ENCODE results near the gene TCF7. TPM values are rescaled to one million over a fixed set of nuclear protein-coding genes. Genes with fewer than 3 reads are reported as not detected.

TCF7 gene
- total and polyA plus RNA-seq, 7 donors: 0.24 to 2.6 (median 1.0) TPM

DNA sequence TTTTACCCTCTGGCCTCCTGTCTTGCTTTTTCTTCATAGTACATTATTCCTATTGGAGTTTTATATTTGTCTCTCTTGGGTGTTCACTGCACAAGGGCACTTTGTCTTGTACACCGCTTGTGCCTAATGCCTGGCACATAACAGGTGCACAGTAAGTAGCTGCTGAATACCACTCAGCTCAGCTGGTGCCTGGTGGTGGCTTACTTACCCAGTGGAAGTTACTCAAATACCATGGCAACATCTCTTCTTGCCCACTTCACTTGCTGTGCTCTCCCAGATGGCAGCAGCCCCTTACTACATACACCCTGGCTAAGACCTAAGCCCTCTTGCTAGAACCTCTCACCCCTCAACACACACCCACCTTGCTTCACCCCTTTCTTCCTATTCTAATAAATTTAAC, 73.6 kb downstream of the TCF7 start:
- no peak for DNase-seq
- no peaks in the 10 kb centered on the region for H3K9me3 ChIP-seq
- no peaks in the 10 kb centered on the region for H3K4me1 ChIP-seq
- H3K27ac ChIP-seq: no peak overlapping the region
- H3K4me3 ChIP-seq: no peak overlapping the region
- intact Hi-C loops (cut with DNase I): loop anchor here in 1 of 2 donors (10.0 kb wide), 1 partner anchor 397 kb away; no protein-coding TSS in a partner anchor
- no peak for ATAC-seq
- TF ChIP-seq, protein P1, sequence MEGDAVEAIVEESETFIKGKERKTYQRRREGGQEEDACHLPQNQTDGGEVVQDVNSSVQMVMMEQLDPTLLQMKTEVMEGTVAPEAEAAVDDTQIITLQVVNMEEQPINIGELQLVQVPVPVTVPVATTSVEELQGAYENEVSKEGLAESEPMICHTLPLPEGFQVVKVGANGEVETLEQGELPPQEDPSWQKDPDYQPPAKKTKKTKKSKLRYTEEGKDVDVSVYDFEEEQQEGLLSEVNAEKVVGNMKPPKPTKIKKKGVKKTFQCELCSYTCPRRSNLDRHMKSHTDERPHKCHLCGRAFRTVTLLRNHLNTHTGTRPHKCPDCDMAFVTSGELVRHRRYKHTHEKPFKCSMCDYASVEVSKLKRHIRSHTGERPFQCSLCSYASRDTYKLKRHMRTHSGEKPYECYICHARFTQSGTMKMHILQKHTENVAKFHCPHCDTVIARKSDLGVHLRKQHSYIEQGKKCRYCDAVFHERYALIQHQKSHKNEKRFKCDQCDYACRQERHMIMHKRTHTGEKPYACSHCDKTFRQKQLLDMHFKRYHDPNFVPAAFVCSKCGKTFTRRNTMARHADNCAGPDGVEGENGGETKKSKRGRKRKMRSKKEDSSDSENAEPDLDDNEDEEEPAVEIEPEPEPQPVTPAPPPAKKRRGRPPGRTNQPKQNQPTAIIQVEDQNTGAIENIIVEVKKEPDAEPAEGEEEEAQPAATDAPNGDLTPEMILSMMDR (IDR thresholded peaks at IDR 0.05): no peak
- 32 to 44% (median 32%) methylated on average over 1 of the region's 1 CpG for WGBS, 3 donors
- no peaks in the 10 kb centered on the region for H3K27me3 ChIP-seq (ENCODE audit: insufficient read depth in 3 of 3, low read length in 2 of 3)
- no peaks in the 10 kb centered on the region for H3K36me3 ChIP-seq (ENCODE audit: insufficient read depth in 1 of 2, low read depth in 1 of 2)

DNA sequence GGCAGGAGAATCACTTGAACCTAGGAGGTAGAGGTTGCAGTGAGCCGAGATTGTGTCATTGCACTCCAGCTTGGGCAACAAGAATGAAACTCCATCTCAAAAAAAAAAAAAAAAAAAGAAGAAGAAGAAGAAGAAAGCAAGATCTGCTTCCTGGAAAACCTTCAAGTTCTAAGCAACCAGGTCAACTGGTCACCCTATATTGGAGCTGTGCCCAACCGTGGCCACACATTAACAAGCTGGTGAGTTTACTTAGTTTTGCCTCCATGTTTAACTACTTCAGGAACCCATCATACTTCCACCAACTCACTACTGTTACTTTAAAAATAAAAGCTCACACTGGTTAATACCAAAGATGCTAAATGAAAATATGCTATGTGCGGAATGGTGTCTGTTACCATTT, 74.5 kb downstream of the TCF7 start:
- no peaks in the 10 kb centered on the region for H3K9me3 ChIP-seq
- H3K27ac ChIP-seq: no peak overlapping the region
- no peak for ATAC-seq
- H3K27me3 ChIP-seq (ENCODE audit: insufficient read depth in 3 of 3, low read length in 2 of 3): no peaks in the 10 kb centered on the region
- H3K36me3 ChIP-seq (ENCODE audit: insufficient read depth in 1 of 2, low read depth in 1 of 2): no peaks in the 10 kb centered on the region
- intact Hi-C loops (cut with DNase I): loop anchor here in 1 of 2 donors (10.0 kb wide), 1 partner anchor 396 kb away; no protein-coding TSS in a partner anchor
- H3K4me3 ChIP-seq: no peak overlapping the region
- DNase-seq: no peak
- TF ChIP-seq, protein P1 (IDR thresholded peaks at IDR 0.05): no peak
- WGBS, 3 donors: 81 to 87% (median 86%) methylated on average over 3 of the region's 3 CpGs
- no peaks in the 10 kb centered on the region for H3K4me1 ChIP-seq

DNA sequence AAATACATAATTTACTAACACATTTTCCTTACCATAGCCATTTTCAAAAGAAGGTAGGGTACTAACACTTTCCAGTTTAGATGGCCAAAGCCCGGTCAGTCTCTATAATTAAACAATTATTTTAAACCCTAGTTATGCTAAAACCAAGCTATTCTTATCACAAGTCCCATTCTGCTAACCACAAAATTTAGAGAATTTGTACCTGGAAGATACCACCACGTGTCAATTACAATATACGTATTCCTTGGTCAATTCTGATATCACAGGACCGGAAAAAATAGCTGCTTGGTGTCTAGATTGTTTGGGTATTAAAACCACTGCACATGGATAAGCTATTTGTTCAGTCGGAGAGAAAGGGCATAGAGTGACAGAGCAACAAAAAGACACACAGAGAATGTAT, 81.2 kb downstream of the TCF7 start:
- TF ChIP-seq, protein P1 (IDR thresholded peaks at IDR 0.05): no peak
- Histone ChIP-seq H3K4me3 (no peak overlapping the region), H3K4me1 (no peaks in the 10 kb centered on the region), H3K9me3 (no peaks in the 10 kb centered on the region), H3K27ac (peak overlapping the region; percentile 42), H3K36me3 (ENCODE audit: insufficient read depth in 1 of 2, low read depth in 1 of 2) (peaks cover 18 to 51% of the 10 kb centered on the region in 2 donors), H3K27me3 (ENCODE audit: insufficient read depth in 3 of 3, low read length in 2 of 3) (no peaks in the 10 kb centered on the region)
- ATAC-seq (peak in 2 of 4 donors; percentile 38 to 65), DNase-seq (no peak)
- intact Hi-C loops (cut with DNase I): no loop called here
- WGBS, 3 donors: 43 to 66% (median 55%) methylated on average over 5 of the region's 5 CpGs

Other genes with a start within 250 kb of the TCF7 start
- gene C5orf15, start 146.1 kb upstream of the TCF7 start, total RNA-seq: 10 to 100 TPM; 12.7 to 16.0 (median 13.4) TPM
- 10 to 100 TPM; 13.2 to 29.8 (median 22.9) TPM for gene C5orf15, start 146.1 kb upstream of the TCF7 start, polyA plus RNA-seq
- 100 to 1,000 TPM; 389 to 592 (median 473) TPM for gene VDAC1, start 109.7 kb upstream of the TCF7 start, total RNA-seq
- 100 to 1,000 TPM; 525 to 576 (median 529) TPM for gene VDAC1, start 109.7 kb upstream of the TCF7 start, polyA plus RNA-seq
- 100 to 1,000 TPM; 341 to 485 (median 393) TPM for gene SKP1, start 62.3 kb downstream of the TCF7 start, total RNA-seq
- gene SKP1, start 62.3 kb downstream of the TCF7 start, polyA plus RNA-seq: 1,000 to 10,000 TPM in 1 of 3 donors, 100 to 1,000 TPM in 2; 581 to 1,174 (median 638) TPM
- gene PPP2CA, start 111.4 kb downstream of the TCF7 start, total RNA-seq: 100 to 1,000 TPM; 107 to 140 (median 123) TPM
- gene PPP2CA, start 111.4 kb downstream of the TCF7 start, polyA plus RNA-seq: 100 to 1,000 TPM in 1 of 3 donors, 10 to 100 TPM in 2; 53.0 to 105 (median 95.3) TPM

Data from psoas muscle (tissue), 8 donors.